ENCODE measurements around the gene RIPK4.

RIPK4 gene

DNA sequence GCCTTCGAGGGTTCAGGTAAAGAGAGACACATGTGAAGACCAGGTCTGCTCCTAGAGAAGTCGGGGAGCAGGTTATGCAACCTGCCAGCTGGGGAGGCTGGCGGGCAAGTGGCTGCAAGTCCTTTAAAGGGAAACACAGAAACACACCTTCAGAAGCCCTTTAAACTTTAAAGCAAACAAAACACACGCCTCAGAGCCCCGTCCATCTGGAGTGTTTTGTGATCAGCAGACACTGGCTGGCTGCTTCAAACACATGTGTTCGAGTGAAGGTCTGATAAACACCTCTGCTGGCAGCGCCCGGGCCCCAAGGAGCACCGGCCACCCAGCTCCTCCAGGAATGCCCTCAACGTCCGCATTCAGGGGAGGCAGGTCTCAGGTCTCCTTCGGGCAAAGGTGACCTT is 15.2 kb downstream of the RIPK4 start:
- DNase-seq = no peak

- DNase-seq = no peak
These were observed 16.2 kb downstream of the RIPK4 start for GRCh38 chr21:41750532-41751151.

DNA sequence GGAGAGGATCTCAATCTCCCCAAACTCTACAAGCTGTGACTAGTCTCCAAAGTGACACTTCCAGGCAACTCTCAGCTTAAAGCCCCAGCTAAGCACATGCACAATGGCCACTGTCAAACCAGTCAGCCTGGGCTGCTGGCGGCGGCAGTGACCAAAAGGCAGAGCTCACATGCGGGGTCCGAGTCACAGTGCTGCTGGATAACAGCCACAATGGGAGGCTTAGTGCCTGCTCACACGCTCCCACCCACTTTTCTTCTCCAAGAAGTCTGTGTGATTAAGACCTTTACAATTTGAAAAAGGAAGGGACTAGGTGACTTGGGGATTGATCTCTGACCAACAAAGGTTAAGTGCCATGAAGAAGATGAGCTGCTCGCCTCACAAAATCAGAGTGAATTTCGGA is 16.8 kb downstream of the RIPK4 start:
- DNase-seq = no peak

GRCh38 chr21:41749286-41749685 is 17.6 kb downstream of the RIPK4 start:
- no peak for DNase-seq

GRCh38 chr21:41747943-41748738 is 18.7 kb downstream of the RIPK4 start:
- DNase-seq = no peak

DNA sequence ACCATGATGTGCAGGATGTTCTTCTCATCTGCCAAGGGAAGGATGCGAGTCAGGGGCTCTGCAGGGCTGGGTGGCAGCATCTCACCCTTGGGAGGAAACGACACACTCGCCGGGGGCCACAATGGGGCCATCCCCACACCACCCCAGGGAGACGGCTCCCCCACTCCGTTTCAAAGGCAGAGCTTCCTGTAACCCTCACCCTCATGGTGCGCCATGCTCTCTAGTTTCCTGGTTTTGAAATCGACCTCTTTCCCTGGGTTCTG is 20.2 kb downstream of the RIPK4 start:
- DNase-seq = no peak

- DNase-seq = no peak
These were observed 20.7 kb downstream of the RIPK4 start for GRCh38 chr21:41745971-41746743.

DNA sequence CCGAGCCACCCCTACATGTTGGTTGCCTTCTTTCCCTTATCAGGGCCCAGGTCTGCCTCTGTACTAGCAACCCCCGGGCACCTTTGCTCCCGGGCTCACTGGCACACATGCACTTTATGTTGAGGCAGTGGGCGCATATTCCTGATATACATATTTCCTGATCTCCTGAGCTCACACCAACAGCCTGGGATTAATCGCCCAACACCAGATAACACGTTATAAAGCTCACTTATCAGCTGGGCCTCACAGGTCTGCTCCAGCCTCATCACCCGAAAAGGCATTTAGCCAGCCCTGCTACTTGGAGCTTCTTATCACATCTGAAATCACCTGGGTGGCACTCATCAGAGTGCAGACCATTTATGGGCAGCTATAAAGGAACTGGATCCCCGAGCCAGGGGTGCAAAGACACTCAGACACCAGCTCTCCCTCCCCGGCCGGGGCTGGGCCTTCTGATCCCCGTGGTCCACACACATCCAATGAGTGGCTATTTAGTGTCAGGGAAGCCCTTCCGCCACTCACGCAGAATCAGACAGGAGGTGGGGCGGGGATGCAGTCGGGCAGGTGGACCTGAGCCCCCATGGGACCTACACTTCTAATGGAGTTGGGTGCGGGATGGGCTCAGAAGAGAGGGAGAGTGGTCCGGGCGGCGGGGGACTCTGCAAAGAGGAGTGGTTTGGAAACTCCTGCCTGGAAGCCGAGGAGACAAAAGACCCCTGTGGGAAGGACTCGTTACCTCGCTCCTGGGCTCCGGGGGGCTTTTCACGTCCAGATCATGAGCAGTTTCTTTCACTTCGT is 21.6 kb downstream of the RIPK4 start:
- no peak for DNase-seq

- DNase-seq = no peak
These were observed 22.6 kb downstream of the RIPK4 start for GRCh38 chr21:41744028-41744930.

DNA sequence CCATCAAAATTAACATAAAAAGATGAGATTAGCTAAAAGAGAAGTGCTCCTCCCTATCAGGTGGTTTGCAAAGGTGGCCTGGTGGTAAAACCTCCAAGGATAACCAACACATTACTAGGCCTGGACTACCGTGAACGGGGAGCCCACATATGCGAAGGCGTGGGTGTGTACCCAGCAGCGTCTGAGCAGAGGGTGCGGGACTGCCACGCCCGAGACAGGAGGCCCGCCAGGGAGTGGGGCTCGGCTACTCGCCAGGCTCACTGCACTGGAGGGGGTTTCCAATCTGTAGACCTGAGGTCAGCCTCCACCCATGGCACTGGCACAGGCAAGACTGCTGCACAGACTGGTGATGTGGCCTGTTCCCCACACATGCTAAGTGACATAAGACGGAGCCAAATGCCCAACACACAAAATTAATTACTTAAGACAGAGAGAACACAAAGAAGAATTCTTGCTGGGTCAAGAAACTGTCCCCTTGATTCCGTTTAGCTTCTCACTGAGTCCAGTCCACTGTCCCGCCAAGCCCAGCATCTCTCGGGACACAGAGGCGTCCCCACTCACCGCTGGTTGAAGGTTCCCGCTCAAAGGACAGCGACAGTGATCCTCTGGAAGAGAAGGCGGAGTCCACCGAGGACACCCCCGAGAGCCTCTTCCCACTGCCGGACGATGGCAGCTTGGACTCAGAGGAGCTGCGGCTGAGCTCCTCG is 23.4 kb downstream of the RIPK4 start:
- DNase-seq = no peak

DNA sequence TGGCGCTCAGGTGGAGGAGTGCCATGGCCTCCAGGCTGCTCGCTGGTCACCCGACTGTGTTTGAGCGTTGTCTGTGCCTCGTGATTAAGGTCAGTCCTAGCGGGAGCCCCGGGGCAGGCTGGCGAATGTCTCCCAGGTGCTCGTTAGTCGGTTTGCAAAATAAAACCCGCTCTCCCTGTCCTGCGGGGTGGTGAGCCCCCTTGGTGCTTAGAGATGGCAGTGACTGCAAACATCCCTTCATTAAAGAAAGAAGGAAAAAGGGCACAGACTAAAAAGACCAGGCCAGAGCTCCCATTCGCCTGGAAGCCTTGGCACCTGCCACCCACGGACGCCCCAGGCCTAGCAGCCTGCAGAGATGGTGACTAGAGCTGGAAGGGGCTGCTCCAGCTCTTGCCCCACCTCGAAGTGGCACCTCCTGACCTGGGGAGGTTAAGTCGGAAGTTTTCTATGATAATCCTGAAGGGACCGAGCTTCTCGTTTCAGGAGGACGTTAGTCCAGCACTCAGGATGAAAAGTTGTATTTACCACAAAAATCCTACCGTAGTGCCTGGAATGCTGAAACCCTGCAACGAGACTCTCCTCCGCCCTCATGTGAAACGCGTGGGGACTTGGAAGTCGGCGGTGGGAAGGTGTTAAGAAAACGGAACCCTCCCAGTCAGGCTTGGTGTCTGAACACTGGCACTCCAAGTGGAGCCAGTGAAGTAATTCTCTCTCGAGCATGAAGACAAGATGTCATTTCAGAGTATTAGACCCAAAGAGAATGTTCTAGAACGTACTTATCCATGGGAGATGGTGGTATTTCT is 24.6 kb downstream of the RIPK4 start:
- DNase-seq = no peak

GRCh38 chr21:41741253-41742072 is 25.4 kb downstream of the RIPK4 start:
- no peak for DNase-seq

GRCh38 chr21:41740604-41741252 is 26.1 kb downstream of the RIPK4 start:
- no peak for DNase-seq

GRCh38 chr21:41739936-41740335 is 26.9 kb downstream of the RIPK4 start:
- DNase-seq = no peak

DNA sequence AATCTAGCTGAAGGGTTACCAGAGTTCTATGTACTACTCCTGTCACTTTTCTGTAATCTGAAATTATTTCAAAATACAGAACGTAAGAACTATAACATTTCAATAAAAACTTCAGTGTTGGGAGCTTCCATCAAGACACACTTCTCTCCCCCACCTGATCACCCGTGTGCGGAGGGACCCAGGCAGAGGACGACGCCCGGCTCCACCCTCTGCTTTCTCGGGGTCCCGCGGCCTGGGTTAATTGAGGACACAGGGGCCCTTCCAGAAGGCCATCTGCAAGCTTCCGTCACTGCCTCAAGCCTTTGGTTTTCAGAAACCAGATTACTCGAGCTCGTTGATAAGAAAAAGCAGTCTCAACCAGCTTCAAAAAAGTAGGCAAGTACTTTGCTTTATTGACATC is 27.8 kb downstream of the RIPK4 start:
- no peak for DNase-seq

- no peak for DNase-seq
These were observed 29.1 kb downstream of the RIPK4 start for GRCh38 chr21:41737651-41738324.

DNA sequence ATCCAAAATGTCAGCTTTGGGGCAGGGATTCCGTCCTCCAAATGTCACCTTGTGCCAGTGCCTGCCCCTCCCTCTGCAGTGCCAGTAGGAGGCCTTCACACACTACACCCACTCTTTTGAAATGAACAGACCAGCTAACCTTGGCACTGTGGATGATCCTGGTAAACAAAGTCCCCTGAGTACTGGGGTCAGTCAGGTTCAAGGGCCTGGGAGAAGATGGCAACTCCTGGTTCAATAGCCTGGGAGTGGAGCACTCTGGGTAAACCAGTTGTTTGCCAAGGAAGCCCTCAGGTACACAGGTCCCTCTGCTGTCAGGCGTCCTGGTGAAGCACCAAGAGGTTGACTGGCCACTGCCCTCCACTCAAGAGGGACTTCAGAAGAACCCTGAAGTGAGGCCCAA is 30.4 kb downstream of the RIPK4 start:
- DNase-seq = no peak

GRCh38 chr21:41733951-41734689 is 32.7 kb downstream of the RIPK4 start:
- no peak for DNase-seq

Measured in midbrain (tissue), 1 donor.